ENCODE measurements around the gene ACSL5.

- TF ChIP-seq CTCF (IDR thresholded peaks at IDR 0.05; ENCODE audit: low read depth, low read length), result no peak
- TF ChIP-seq EZH2phosphoT487 (IDR thresholded peaks at IDR 0.05; ENCODE audit: low read depth), result no peak
Measured at GRCh38 chr10:112359606-112360307, 14.2 kb upstream of the ACSL5 start.

All from OCI-LY3 (cell line).